ENCODE measurements around the gene FOXC1. TPM values are rescaled to one million over a fixed set of nuclear protein-coding genes. Genes with fewer than 3 reads are reported as not detected.

FOXC1 gene
- total RNA-seq, 2 donors from 2014 or later: 7.1 to 10.1 TPM

DNA sequence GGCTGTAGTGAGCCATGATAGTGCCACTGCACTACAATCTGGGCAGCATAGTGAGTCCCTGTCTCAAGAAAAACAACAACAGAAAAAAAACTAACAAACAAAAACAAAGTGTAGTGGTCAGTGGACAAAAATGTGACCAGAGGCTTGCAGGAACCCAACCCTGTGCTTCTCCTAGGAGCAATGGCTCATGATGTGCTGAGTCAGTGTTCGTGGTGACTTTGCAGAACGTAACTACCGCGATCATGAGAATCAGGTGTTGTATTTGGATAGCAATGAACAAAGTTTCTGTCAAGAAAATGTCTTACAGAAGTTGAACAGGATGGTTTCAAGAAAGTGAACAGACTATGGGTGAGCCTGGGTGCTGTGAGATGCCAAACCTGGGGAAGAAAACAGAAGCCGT, 18.5 kb upstream of the FOXC1 start:
- no peak overlapping the region for H3K27ac Mint-ChIP-seq
- H3K4me1 Mint-ChIP-seq: peaks cover 11% of the 10 kb centered on the region
- TF ChIP-seq, protein P1, sequence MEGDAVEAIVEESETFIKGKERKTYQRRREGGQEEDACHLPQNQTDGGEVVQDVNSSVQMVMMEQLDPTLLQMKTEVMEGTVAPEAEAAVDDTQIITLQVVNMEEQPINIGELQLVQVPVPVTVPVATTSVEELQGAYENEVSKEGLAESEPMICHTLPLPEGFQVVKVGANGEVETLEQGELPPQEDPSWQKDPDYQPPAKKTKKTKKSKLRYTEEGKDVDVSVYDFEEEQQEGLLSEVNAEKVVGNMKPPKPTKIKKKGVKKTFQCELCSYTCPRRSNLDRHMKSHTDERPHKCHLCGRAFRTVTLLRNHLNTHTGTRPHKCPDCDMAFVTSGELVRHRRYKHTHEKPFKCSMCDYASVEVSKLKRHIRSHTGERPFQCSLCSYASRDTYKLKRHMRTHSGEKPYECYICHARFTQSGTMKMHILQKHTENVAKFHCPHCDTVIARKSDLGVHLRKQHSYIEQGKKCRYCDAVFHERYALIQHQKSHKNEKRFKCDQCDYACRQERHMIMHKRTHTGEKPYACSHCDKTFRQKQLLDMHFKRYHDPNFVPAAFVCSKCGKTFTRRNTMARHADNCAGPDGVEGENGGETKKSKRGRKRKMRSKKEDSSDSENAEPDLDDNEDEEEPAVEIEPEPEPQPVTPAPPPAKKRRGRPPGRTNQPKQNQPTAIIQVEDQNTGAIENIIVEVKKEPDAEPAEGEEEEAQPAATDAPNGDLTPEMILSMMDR (conservative IDR thresholded peaks at IDR 0.05): no peak
- Histone ChIP-seq H3K9ac (ENCODE audit: extremely low read depth, low read length, poor library complexity, severe bottlenecking) (no peak overlapping the region), H3K27me3 (ENCODE audit: control insufficient read depth, insufficient read depth, low read length, poor library complexity, severe bottlenecking) (no peaks in the 10 kb centered on the region), H3K4me1 (ENCODE audit: control insufficient read depth, insufficient read depth, low read length) (no peaks in the 10 kb centered on the region), H3K4me3 (ENCODE audit: low read length) (no peak overlapping the region), H3K36me3 (ENCODE audit: control insufficient read depth, insufficient read depth, low read length) (no peaks in the 10 kb centered on the region), H3K9me3 (ENCODE audit: control insufficient read depth, low read length) (no peaks in the 10 kb centered on the region), H3K27ac (ENCODE audit: low read depth, low read length) (no peak overlapping the region)
- no peak overlapping the region for H3K4me3 Mint-ChIP-seq
- no peak for DNase-seq
- no peaks in the 10 kb centered on the region for H3K9me3 Mint-ChIP-seq
- WGBS, 2 experiments (ENCODE audit: insufficient coverage in 1 of 2, insufficient read length in 1 of 2): 92 to 100% methylated on average over 5 of the region's 5 CpGs
- H3K27me3 Mint-ChIP-seq (ENCODE audit: insufficient read depth): peaks cover 19% of the 10 kb centered on the region
- no peaks in the 10 kb centered on the region for H3K36me3 Mint-ChIP-seq (ENCODE audit: low read depth)

GRCh38 chr6:1591926-1592325, 17.8 kb upstream of the FOXC1 start:
- Histone ChIP-seq H3K9ac (ENCODE audit: extremely low read depth, low read length, poor library complexity, severe bottlenecking) (no peak overlapping the region), H3K27ac (ENCODE audit: low read depth, low read length) (no peak overlapping the region), H3K4me1 (ENCODE audit: control insufficient read depth, insufficient read depth, low read length) (peaks cover 3% of the 10 kb centered on the region), H3K4me3 (ENCODE audit: low read length) (no peak overlapping the region), H3K27me3 (ENCODE audit: control insufficient read depth, insufficient read depth, low read length, poor library complexity, severe bottlenecking) (no peaks in the 10 kb centered on the region), H3K36me3 (ENCODE audit: control insufficient read depth, insufficient read depth, low read length) (no peaks in the 10 kb centered on the region), H3K9me3 (ENCODE audit: control insufficient read depth, low read length) (no peaks in the 10 kb centered on the region)
- TF ChIP-seq, protein P1 (conservative IDR thresholded peaks at IDR 0.05): no peak
- Mint-ChIP-seq H3K27ac (no peak overlapping the region), H3K9me3 (no peaks in the 10 kb centered on the region), H3K4me3 (no peak overlapping the region), H3K27me3 (ENCODE audit: insufficient read depth) (peaks cover 19% of the 10 kb centered on the region), H3K4me1 (peaks cover 16% of the 10 kb centered on the region), H3K36me3 (ENCODE audit: low read depth) (no peaks in the 10 kb centered on the region)
- DNase-seq: peak; percentile 28
- 95 to 100% methylated on average over 4 to 6 of the region's 6 CpGs for WGBS, 2 experiments (ENCODE audit: insufficient coverage in 1 of 2, insufficient read length in 1 of 2)

DNA sequence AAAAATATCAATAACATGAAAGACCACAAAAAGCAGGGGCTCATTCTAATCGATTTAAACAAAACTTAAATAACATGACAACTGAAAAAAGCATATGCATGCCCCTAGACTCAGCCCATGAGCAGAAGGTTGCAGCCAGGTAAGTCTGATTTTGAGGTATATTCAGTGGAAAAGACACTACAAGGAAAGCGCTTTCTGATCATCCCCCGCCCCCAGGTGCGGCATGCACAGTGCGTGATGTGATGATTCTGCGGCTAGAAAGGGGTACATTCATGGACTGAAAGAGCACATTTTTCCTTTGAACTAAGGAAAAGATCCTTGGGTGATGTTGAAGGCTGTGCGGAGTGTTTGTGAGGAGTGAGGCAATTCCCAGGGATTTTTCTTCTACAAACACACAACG, 16.9 kb upstream of the FOXC1 start:
- TF ChIP-seq, protein P1 (conservative IDR thresholded peaks at IDR 0.05): no peak
- Histone ChIP-seq H3K4me3 (ENCODE audit: low read length) (no peak overlapping the region), H3K9ac (ENCODE audit: extremely low read depth, low read length, poor library complexity, severe bottlenecking) (no peak overlapping the region), H3K4me1 (ENCODE audit: control insufficient read depth, insufficient read depth, low read length) (peaks cover 4% of the 10 kb centered on the region), H3K27me3 (ENCODE audit: control insufficient read depth, insufficient read depth, low read length, poor library complexity, severe bottlenecking) (no peaks in the 10 kb centered on the region), H3K27ac (ENCODE audit: low read depth, low read length) (no peak overlapping the region), H3K36me3 (ENCODE audit: control insufficient read depth, insufficient read depth, low read length) (no peaks in the 10 kb centered on the region), H3K9me3 (ENCODE audit: control insufficient read depth, low read length) (no peaks in the 10 kb centered on the region)
- Mint-ChIP-seq H3K9me3 (no peaks in the 10 kb centered on the region), H3K36me3 (ENCODE audit: low read depth) (no peaks in the 10 kb centered on the region), H3K4me1 (peaks cover 24% of the 10 kb centered on the region), H3K27ac (no peak overlapping the region), H3K4me3 (no peak overlapping the region), H3K27me3 (ENCODE audit: insufficient read depth) (peaks cover 17% of the 10 kb centered on the region)
- DNase-seq: peak; percentile 29
- WGBS, 2 experiments (ENCODE audit: insufficient coverage in 1 of 2, insufficient read length in 1 of 2): 93 to 97% methylated on average over 6 to 8 of the region's 8 CpGs

All from endodermal cell (in vitro differentiated cells).